Esophagus muscularis mucosa (tissue), 4 donors: ENCODE data around the gene DMD.

Experiments used
- CTCF ChIP-seq, 3 experiments: fragments of 200-600 bp in 2 of 3; fragments of 450-650 bp in 1 of 3; sonication (generic) in 2 of 3; IDR thresholded peaks; one replicate each; pipeline ENCODE4 v1.5.1; 2017 to 2019; ENCODE audit warnings: antibody characterized with exemption in 3 of 3, mild to moderate bottlenecking in 2 of 3, moderate library complexity in 1 of 3
- EP300 ChIP-seq: sonication (generic); formaldehyde crosslinking; IDR thresholded peaks from one replicate; pipeline ENCODE4 v1.6.1; 2017; ENCODE audit warnings: antibody characterized with exemption
- POLR2A ChIP-seq: fragments of 450-650 bp; IDR thresholded peaks from one replicate; pipeline ENCODE4 v1.6.1; 2017; ENCODE audit warnings: antibody characterized with exemption, moderate library complexity, mild to moderate bottlenecking, low read depth
- POLR2AphosphoS5 ChIP-seq, 2 donors: sonication (generic); formaldehyde crosslinking; IDR thresholded peaks; one replicate each; pipeline ENCODE4 v1.6.1; 2017; ENCODE audit warnings: antibody characterized with exemption in 2 of 2

- TF ChIP-seq CTCF (IDR thresholded peaks at IDR 0.05) (no peak), POLR2AphosphoS5 (IDR thresholded peaks at IDR 0.05) (no peak), POLR2A (no peak), EP300 (no peak)
Measured at GRCh38 chrX:32183066-32183465, 1028.3 kb downstream of the DMD start.
